ENCODE data around the gene NKAPD1.

NKAPD1 gene

DNA sequence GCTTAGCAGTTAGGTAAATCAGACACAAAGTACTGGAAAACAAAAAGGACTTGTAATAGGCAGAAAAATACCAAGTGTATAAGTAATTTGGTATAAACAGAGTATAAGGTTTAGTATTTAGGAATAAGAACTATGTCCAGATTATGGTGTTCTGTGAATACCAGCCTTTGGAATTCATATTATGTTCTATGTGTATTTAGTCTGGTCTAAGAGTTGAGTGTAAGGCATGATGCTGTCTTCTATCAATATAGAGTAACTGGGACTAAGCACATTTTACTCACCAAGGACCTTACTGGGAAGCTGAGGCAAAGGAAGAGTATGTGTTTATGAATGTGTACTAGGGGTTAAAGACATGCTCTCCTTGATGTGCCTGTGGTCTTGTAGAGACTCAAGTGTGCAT is 22.1 kb downstream of the NKAPD1 start:
- no peak for DNase-seq (ENCODE audit: extremely low read depth, low read depth)
- TF ChIP-seq, protein P1, sequence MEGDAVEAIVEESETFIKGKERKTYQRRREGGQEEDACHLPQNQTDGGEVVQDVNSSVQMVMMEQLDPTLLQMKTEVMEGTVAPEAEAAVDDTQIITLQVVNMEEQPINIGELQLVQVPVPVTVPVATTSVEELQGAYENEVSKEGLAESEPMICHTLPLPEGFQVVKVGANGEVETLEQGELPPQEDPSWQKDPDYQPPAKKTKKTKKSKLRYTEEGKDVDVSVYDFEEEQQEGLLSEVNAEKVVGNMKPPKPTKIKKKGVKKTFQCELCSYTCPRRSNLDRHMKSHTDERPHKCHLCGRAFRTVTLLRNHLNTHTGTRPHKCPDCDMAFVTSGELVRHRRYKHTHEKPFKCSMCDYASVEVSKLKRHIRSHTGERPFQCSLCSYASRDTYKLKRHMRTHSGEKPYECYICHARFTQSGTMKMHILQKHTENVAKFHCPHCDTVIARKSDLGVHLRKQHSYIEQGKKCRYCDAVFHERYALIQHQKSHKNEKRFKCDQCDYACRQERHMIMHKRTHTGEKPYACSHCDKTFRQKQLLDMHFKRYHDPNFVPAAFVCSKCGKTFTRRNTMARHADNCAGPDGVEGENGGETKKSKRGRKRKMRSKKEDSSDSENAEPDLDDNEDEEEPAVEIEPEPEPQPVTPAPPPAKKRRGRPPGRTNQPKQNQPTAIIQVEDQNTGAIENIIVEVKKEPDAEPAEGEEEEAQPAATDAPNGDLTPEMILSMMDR (IDR thresholded peaks at IDR 0.05; ENCODE audit: low read depth, low read length): no peak

DNA sequence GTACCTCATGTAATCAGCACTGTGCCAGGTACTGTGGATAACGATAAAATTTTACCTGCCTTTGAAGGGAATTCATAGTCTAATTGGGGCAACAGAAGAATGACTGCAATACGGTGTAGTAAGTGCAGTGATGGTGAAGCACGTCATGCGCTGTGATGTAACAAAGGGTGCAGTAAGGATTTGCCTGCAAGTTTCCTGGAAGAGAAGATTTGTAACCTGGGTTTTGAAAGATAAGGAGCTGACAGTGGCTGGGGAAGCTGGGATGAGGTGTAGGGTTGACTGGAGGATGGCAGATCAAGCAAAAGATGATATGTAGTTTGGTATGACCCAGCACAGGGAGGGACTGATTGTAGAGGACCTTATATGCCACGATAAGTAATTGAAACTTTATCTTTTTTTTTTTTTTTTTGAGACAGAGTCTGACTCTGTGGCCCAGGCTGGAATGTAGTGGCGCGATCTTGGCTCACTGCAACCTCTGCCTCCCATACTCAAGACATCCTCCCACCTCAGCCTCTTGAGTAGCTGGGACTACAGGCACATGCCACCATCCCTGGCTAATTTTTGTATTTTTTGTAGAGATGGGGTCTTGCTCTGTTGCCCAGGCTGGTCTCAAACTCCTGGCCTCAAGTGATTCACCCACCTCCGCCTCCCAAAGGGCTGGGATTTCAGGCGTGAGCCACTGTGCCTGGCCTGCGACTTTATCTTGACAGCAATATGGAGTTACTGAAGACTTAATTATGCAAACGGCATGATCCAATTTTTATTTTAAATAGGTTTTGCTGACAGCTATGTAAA is 23.8 kb downstream of the NKAPD1 start:
- DNase-seq (ENCODE audit: extremely low read depth, low read depth): no peak
- TF ChIP-seq, protein P1 (IDR thresholded peaks at IDR 0.05; ENCODE audit: low read depth, low read length): no peak

DNA sequence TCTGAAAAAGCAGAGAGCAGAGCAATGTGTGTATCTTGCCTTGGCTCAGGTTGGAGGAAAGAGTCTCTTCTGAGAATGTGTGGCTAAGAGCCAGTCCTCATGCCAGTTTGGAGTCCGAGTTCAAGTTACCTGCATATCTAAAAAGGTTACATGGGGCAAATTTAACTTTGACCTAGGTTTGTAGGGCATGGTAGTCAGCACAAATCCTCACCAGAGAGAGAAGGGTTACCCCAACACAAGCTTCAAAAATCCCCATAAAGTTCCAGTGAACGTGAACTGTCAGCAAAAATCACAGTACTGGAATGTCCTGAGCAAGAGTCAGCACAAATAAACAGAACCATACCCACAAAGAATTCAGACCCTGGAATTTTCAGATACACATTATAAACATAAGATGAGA is 26.4 kb downstream of the NKAPD1 start:
- DNase-seq (ENCODE audit: extremely low read depth, low read depth): no peak
- TF ChIP-seq, protein P1 (IDR thresholded peaks at IDR 0.05; ENCODE audit: low read depth, low read length): no peak

DNA sequence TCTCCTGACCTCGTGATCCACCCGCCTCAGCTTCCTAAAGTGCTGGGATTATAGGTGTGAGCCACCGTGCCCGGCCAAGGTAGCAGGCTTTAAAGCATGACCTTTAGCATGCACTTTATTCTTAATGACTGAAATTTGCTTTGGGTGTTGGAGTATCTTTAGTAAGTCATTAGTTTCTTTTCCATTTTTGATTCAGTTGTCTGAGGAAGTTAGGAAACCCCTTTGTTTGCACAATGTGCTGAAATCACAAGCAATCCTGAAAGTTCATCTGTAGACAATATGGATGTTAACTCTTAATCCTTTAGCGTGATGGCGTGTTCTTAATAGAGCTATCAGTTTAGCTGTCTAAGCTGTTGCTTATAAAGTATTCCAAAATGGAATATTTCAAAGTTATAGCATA is 29.3 kb downstream of the NKAPD1 start:
- TF ChIP-seq, protein P1 (IDR thresholded peaks at IDR 0.05; ENCODE audit: low read depth, low read length): no peak
- DNase-seq (ENCODE audit: extremely low read depth, low read depth): no peak

DNA sequence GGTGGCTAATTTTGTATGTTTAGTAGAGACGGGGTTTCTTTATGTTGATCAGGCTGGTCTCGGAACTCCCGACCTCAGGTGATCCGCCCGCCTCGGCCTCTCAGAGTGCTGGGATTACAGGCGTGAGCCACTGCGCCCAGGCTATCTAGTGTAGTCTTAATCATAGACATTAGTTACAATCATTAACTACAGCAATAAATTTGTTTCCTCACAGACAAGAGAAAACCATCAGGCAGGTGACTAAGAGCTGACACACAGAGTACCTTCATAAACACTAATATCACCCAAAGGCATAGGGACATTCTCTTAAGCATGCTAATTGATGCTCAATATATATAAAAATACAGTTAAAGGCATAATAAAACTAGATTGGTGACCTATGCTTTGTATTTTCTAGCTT is 32.0 kb downstream of the NKAPD1 start:
- DNase-seq (ENCODE audit: extremely low read depth, low read depth): no peak

DNA sequence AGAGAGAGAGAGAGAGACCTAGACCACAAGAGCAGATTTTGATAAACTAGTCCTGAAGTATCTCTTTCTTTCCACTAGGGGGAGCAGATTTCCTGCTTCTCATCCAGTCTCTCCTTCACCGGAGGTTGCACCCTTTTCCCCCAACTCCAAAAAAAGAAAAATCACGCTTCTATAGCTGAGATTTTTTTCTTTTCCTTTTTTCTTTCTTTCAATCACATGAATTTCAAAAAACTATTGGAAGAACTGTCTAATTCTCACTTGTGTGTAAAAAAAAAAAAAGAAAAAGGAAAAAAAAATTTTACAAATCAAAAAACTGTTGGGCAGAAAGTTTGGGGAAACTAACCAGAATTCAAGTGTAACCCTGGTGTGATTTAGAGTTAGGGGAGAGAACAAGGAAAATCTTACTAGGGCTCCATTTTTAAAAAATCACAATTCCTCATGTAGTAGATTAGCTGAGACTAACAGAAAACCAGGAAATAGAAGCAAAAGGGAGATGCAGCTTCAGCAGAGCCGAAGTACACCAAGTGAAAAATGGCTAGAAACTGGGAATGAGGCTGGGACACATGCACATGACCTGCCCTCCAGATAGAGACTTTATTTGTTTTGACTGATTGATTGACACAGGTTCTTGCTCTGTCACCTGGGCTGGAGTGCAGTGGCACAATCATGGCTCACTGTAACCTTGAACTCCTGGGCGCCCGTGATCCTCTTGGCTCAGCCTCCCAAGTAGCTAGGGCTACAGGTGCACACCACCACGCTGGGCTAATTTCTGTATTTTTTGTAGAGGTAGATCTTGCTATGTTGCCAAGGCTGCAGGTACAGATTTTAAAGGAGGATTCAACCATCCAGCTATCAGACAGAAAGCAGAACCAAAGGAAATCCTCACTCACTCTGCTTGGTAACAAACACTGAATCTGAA is 39.7 kb downstream of the NKAPD1 start:
- TF ChIP-seq, protein P1 (IDR thresholded peaks at IDR 0.05; ENCODE audit: low read depth, low read length): peak; percentile 66
- DNase-seq (ENCODE audit: extremely low read depth, low read depth): peak; percentile 24

More for the DNA sequence above, 32.0 kb downstream of the NKAPD1 start:
- TF ChIP-seq, protein P1 (IDR thresholded peaks at IDR 0.05; ENCODE audit: low read depth, low read length): no peak

DNA sequence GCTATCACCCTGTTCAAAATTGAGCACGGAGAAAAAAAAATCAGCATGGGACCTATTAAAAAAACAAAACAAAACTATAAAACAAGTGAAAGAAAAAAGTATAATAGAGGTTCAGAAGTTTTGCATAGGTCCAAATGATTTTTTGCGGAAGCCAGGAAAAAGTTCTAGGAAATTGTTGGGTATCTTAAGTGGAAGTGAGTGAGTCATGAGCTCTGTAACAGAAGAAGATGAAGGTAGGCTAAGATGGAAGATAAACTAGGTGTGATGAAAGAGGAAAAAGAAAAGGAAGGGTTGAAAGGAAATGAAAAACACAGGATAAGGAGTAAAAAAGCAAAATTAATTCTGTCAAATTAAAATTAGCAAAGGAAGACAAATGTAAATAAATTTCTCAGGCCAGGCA is 40.4 kb downstream of the NKAPD1 start:
- TF ChIP-seq, protein P1 (IDR thresholded peaks at IDR 0.05; ENCODE audit: low read depth, low read length): no peak
- DNase-seq (ENCODE audit: extremely low read depth, low read depth): no peak

Data from AG09319 (cell line).